ENCODE data around the gene ZBTB46. TPM values are rescaled to one million over a fixed set of nuclear protein-coding genes. Genes with fewer than 3 reads are reported as not detected.

Gene ZBTB46
- polyA plus RNA-seq, 1 experiment = 2.0 TPM

- DNase-seq (ENCODE audit: low read depth, low spot score) = no peak
- Histone ChIP-seq H3K4me3 (ENCODE audit: low read depth, low read length) (no peak overlapping the region), H3K27me3 (ENCODE audit: control insufficient read depth, insufficient read depth, low read length) (no peaks in the 10 kb centered on the region), H3K9me3 (ENCODE audit: control insufficient read depth, insufficient read depth, low read length) (peaks cover 13% of the 10 kb centered on the region; the same call in 1 of the 2 replicates), H3K27ac (ENCODE audit: low read depth, low read length) (no peak overlapping the region)
- no peak for TF ChIP-seq CTCF (IDR thresholded peaks at IDR 0.05; ENCODE audit: low read depth, low read length)
- ChIA-PET POLR2A (interaction anchor here (0.7 kb wide), 1 partner anchor 539 kb away, joined by 3 read pairs; the partner anchor contains the start of gene ARFGAP1), CTCF (no interaction called here)
Measured at GRCh38 chr20:63811491-63811875, 19.6 kb downstream of the ZBTB46 start.

GRCh38 chr20:63810730-63811490 lies 20.2 kb downstream of the ZBTB46 start:
- POLR2A ChIA-PET = interaction anchor here (0.7 kb wide), 1 partner anchor 538 kb away, joined by 3 read pairs; the partner anchor contains the start of gene ARFGAP1
- Histone ChIP-seq H3K27ac (ENCODE audit: low read depth, low read length) (no peak overlapping the region), H3K27me3 (ENCODE audit: control insufficient read depth, insufficient read depth, low read length) (no peaks in the 10 kb centered on the region), H3K4me3 (ENCODE audit: low read depth, low read length) (no peak overlapping the region), H3K9me3 (ENCODE audit: control insufficient read depth, insufficient read depth, low read length) (peaks cover 13% of the 10 kb centered on the region; the same call in 1 of the 2 replicates)
- CTCF ChIA-PET = no interaction called here
- DNase-seq (ENCODE audit: low read depth, low spot score) = no peak
- TF ChIP-seq CTCF (IDR thresholded peaks at IDR 0.05; ENCODE audit: low read depth, low read length) = no peak

- CTCF ChIA-PET = no interaction called here
Measured at GRCh38 chr20:63809856-63810255, 21.2 kb downstream of the ZBTB46 start.

GRCh38 chr20:63808964-63809674 lies 21.9 kb downstream of the ZBTB46 start:
- Histone ChIP-seq H3K9me3 (ENCODE audit: control insufficient read depth, insufficient read depth, low read length) (peaks cover 13% of the 10 kb centered on the region; the same call in 1 of the 2 replicates), H3K4me3 (ENCODE audit: low read depth, low read length) (no peak overlapping the region), H3K27ac (ENCODE audit: low read depth, low read length) (no peak overlapping the region), H3K27me3 (ENCODE audit: control insufficient read depth, insufficient read depth, low read length) (no peaks in the 10 kb centered on the region)
- no peak for DNase-seq (ENCODE audit: low read depth, low spot score)
- no peak for TF ChIP-seq CTCF (IDR thresholded peaks at IDR 0.05; ENCODE audit: low read depth, low read length)
- ChIA-PET CTCF (no interaction called here), POLR2A (no interaction called here)

More at GRCh38 chr20:63809856-63810255, 21.2 kb downstream of the ZBTB46 start:
- Histone ChIP-seq H3K4me3 (ENCODE audit: low read depth, low read length) (no peak overlapping the region), H3K9me3 (ENCODE audit: control insufficient read depth, insufficient read depth, low read length) (peaks cover 13% of the 10 kb centered on the region; the same call in 1 of the 2 replicates), H3K27ac (ENCODE audit: low read depth, low read length) (no peak overlapping the region), H3K27me3 (ENCODE audit: control insufficient read depth, insufficient read depth, low read length) (no peaks in the 10 kb centered on the region)
- DNase-seq (ENCODE audit: low read depth, low spot score) = no peak
- TF ChIP-seq CTCF (IDR thresholded peaks at IDR 0.05; ENCODE audit: low read depth, low read length) = no peak
- POLR2A ChIA-PET = no interaction called here
